Stimulated activated CD4-positive, alpha-beta T cell treated with anti-CD3 and anti-CD28 coated beads, Interleukin-12 subunit alpha, Interleukin-12 subunit beta, amount 100 ng/mL, for 48 hours (primary cell): Measurements from ENCODE around the gene MYO18A.

Source experiments
- DNase-seq, 3 donors: peaks; one replicate each; pipeline ENCODE4 v3.0.0-alpha.2; 2020; ENCODE audit warnings: low read depth in 2 of 3, low spot score in 1 of 3

Gene MYO18A

DNA sequence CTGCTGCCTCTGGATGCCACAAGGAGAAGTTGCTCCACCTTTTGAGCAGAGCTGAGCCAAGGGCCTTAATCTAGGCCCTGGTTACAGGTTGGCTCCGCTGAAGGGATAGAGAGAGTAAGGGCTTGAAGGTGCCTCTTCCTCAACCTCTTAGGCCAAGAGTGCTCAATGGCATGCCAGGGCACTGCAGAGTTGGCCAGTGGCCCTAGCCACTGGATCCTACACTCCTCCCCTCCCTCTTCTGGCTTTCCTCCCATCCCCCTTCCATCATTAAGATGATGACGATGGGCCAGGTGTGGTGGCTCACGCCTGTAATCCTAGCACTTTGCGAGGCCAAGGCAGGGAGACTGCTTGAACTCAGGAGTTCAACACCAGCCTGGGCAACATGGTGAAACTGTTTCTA lies 50.5 kb downstream of the MYO18A start:
- DNase-seq: no peak

DNA sequence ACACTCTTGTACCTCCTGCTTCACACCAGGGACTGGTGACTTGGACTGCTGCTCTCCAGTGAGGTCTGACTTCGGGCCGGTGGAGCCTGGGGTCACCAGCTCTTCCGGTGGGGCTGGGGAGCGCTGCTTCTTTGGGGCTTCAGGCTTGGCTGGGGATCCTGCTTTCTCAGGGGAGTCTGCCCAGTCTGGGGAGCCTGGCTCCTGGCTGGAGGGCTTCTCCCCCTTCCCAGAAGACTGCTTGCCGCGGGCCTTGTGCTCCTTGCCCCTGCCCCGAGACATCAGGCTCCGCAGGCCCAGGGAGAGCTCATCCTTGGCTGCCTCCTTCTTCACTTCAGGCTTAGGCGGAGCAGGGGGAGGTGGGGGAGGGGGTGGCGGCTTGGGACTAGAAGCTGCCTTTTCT lies 52.4 kb downstream of the MYO18A start:
- no peak for DNase-seq

DNA sequence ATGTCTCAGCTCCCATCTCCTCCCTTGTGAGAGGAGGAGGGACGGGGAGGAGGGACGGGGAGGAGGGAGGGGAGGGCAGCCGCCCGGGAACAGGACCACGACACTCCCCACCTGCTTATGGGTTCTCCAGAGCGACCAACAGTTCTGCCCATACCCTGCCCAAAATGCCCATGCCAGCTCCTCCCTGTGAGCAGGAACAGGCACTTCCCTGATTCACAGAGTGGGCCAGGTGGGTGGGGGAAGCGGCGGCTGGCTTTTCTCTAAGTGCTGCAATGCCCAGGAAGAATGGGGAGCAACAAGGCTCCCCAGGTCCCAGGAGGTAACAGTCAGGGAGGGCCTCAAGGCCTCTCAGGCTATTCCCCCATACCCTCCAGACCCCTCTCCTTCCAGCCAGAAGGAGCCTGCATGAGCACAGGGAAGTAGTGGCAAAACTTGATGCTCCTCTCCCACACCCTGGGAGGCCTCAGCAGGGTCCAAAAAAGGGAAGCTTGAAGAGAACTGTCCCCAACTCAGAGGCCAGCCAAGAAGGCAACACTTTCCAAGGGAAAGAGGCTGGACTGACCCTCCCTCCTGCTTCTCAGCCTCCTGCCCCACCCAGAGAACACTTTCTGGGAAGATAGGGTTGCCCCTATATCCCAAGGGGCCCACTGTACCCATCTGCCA lies 53.8 kb downstream of the MYO18A start:
- DNase-seq: no peak

DNA sequence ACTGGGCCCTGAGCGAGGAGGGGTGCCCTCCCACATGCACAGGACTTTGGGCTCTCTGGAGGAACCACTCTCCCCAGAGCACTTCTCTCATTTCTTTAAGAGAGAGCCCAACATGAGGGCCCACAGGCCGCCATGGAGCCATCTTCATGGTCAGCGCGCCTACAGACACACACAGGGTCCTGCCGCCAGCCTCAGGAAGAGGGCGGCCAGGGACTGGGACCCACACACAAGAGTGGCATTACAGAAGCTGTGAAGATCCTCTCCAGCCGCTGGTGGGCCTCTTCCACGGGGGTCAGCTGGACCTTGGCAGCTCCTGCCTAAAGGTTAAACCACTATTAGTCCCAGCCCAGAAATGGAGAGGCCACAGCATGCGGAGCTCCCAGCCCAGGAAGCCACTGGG lies 54.5 kb downstream of the MYO18A start:
- no peak for DNase-seq

DNA sequence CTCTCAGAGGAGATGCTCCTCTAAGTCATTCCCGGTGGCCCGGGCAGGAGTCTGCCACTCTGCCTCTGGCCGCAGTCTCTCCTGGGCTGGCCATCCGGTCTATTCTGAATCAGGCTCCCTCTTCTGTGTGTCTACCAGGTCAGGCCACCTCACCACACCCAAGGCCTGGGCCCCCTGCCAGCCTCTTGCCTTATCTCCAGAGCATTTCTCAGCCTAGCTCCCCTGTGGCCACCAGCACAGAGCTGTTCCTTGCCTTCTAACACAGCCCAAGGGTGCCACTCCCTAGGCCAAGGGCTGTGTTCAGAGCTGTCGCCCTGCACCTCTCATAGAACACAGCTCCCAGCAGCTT lies 55.3 kb downstream of the MYO18A start:
- no peak for DNase-seq

DNA sequence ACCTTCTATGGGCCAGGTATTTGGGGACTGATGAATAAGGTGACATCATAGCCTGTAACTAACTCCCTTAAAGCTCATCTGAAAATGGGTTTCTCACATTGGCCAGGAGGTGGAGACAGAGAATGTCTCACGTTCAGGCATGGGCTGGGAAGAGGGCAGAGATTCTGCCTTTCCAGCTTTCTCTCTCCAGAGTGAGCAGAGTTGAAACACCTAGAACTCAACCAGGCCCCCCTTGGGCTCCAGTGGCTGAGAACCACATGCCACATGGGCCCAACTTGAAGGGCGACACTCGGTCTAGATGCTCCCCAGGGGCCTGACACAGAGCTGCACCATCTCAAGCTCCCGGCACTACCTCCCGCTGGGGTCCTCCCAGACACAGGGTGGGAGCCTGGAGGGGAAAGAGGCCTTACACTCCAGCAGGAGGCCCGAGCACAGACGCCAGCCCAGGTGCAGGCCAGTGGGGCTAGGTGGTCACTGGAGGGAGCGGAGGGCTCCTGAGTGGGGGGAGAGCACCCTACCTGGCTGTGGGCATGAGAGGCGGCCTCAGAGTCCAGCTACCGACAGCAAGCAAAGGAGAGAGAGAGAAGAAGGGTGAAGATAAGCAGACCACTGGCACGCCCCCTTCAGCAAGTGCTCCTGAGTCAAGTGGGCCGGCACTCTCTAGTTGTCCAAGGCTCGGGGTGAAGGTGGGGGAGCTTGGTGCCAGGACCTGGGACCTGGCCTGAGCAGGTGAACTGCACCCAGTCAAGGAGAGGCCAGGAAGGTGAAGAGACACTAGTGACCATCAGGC lies 55.9 kb downstream of the MYO18A start:
- DNase-seq: no peak

DNA sequence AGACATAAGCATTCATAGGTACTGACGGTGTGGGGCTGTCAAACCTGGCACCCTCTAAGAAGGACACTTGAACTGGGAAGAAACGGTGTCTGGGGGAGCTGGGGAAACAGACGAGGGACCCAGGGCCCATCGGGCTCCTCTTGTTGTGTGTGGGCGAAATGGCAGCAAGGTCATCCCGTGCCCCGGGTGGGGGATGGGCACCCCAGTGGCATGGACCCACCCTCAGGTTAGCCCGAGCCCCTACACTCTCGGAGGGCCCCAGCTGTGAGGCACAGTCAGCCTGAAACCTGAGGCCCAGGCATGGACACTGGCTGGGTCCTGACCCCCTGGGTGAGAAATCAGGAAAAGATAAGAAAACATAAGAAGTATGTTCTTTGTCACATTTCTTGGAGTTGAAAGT lies 57.1 kb downstream of the MYO18A start:
- DNase-seq: no peak

DNA sequence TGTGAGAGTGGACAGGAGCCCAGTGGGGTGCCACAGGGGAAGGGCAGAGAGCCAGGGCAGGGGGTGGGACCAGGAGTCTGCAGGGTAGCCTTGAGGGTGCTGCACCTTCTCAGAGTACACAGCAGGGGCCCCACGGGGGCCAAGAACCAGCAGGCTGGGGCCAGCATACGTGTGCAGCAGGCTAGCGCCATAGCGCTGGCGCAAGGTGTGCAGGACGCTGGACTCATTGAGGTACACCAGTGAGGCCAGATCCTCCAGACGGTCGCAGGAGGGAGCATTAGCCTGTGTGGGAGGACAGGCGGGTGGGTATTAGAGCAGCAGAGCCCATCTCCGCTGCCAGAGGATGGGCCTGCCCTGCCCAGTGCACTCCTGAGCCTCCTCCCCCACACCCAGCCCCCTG lies 58.8 kb downstream of the MYO18A start:
- DNase-seq: no peak

DNA sequence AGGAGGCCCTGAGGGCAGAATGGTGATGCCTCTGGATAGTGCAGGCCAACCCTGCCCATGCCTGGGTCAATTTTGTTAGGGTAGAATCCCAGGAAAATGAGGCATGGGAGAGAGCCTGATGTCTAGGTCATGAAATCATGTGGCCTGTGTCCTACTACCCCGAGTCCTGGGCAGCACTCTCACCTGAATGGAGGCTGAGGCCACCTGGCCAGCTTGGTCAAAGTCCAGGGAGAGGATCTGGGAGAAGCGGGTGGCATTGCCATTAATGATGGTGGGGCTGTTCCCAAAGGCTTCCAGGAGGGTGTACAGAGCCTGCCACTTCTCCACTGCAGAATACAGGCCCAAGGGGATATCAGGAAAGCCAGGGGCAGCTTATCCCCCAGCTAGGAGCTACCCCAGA lies 59.8 kb downstream of the MYO18A start:
- no peak for DNase-seq

DNA sequence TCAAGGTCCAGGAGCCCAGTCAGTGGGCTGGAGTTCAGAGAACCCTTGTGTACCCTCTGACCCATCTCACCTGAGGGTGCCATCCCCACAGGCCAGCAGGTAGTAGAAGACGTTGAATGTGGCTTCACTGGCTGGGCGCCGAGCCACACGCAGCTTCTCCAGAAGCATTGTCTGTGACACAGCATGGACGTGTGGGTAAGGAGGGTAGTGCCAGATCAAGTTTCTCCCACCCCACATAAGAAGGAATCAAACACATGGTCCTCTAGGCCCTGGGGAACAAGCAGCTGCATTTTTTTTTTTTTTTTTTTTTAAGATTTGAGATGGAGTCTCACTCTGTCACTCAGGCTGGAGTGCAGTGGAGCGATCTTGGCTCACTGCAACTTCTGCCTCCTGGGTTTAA lies 60.9 kb downstream of the MYO18A start:
- DNase-seq: no peak

DNA sequence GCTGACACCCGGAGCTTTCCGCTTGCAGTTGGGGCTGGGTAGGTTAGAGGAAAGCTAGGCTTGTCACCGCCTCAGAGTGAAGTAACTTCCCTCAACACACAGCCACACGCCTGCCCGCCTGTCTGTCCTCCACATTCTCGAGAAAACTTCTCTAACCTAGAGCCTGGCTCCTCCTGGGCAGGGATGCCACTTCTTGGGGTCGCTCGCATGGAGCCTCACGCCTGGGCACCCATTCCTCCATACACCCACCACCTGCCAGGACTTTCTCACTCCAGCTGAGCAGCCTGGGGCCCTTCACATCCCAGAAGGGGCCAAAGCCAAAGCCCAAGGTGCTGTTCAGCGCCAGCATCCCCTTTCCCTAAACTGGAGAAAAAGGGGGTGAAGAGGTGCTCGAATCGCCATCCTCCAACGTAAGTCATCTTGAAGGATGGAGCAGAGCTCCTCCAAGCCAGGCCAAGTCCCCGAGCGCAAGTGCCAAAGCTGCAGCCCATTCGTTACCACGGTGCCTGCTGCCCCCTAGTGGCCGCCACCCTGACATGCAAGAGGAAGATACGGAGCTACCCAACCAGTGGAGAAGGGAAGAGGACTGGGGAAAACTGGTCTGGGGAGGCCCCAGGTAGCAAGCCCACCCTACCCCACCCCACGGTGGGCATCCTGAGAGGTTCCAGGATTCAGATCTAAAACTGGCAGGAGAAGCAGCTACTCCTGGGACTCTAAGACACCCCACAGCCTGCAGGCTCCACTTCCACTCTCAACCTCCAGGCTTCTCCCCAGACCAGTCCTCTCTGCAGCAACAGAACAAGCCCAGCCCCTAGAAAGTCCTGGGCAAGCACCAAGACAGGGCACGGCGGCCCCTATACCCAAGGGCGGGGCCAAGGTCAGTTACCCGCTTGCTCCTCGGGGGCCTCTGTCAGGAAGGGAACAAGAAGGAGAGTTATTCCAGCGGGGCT lies 63.1 kb downstream of the MYO18A start:
- peak; percentile 67 to 79 (median 71) for DNase-seq

DNA sequence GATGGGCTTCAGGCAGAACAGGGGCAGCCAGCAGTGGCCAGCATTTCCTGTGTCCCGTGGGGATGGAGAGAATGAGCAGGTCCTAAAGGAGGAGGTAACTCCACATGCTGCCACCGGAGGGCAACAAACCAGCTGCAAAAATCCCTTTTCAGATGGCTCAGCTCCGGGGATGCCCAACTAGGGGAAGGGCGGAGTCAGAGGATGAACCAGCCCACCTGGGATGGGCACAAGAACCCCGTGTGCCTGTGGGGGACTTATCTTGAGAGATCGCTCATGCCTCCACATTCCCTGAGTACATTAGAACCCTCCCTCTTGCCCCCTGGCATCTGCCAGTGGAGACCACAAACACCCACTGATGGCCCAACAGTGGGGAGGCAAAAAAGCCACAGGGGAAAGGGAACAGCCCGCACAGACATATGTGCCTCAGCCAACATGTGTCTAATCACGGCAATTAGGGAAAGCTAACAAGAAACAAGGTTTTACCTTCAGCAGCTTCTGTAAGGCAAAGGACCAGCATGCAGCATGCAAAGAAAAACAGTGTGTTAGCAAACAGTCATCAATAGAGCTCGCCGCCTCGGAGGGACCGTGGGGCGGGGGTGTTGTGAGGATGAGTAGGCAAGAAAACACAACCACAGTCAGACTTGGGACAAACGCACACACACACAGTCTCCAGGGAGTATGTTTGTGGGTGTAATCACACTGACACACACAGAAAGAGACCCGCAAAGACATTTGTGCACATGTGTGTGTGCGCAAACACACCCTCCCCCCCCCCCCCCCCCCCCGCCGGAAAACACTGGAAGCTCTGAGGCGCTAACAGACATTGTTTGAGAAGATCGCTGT lies 64.0 kb downstream of the MYO18A start:
- peak; percentile 32 to 37 (median 34) for DNase-seq

DNA sequence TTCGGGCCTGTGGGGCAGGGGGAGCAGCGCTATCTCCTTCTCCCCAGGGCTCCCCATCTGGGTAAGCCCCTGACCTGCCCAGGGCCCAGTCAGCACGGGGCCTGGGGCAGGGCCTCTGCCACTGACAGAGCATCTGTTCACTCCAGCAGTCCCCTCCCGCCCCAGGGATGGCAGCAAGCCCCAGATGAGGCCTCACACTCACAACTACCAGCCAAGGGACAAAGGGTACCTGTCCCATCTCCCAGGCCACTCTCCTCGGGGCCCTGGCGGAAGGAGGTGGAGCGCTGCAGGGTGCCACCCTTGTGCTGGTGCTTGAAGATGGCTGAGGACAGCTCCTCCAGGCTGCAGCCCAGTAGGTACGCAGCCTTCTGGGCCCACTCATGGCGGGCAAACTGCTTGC lies 64.8 kb downstream of the MYO18A start:
- no peak for DNase-seq

DNA sequence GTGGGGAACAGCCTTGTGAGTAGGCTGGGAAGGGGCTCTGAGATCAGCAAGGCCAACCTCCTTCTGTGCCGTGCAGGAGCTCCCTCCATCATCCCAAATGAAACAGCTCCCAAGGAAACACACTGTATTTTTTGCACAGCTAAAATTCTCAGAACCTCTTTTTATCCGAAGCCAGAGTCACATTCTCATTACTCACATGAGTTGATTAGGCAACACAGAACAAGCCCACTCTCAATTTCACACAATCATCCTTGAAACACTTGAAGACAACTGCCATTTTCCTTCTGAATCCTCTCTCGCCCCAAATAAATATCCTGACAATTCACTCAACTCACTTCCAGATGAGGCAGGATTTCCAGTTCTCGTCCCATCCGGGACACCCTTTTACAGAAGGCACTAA lies 66.1 kb downstream of the MYO18A start:
- DNase-seq: no peak

DNA sequence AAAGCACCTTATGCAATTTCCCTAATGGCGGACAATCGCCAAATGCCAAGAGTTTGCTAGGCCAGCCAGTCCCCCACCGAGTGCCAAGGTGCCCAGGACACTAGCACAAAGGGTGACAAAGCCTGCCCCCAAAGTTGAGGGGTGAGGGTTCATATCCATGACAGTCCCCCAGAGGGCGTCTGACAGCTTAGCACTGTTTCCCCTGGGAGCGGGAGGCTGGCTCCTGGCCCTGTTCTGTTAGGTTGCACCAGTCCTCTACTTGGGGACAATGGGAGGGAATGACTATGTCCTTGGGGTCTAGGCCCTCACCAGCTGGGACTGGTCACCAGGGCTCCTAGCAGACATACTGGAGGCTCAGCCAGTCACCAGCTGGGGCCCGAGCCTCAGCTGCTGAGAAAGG lies 66.9 kb downstream of the MYO18A start:
- no peak for DNase-seq

DNA sequence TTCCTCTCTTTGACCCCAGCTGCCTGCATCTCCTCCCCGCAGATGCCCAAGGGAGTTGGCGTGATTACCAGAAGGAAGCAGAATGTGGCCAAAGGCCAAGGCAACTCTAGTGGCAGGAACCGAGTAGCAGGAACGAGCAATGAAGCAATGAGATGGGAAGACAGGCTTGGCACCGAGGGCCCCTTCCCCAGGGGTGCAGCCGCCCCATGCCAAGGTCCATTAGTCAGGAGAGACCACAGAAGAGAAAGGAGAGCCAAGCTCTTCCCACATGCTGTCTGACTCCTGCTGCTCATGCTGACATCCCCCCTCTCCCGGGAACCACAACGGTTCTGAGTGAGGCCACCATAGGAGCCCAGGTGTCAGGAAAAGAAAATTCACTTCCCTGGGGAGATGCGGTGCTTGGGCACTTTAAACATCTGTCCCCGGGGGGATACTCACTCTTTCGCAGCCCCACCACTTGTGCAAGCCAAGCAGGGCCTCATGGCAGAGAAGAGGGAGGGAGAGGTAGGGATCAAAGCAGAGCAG lies 67.4 kb downstream of the MYO18A start:
- DNase-seq: no peak

DNA sequence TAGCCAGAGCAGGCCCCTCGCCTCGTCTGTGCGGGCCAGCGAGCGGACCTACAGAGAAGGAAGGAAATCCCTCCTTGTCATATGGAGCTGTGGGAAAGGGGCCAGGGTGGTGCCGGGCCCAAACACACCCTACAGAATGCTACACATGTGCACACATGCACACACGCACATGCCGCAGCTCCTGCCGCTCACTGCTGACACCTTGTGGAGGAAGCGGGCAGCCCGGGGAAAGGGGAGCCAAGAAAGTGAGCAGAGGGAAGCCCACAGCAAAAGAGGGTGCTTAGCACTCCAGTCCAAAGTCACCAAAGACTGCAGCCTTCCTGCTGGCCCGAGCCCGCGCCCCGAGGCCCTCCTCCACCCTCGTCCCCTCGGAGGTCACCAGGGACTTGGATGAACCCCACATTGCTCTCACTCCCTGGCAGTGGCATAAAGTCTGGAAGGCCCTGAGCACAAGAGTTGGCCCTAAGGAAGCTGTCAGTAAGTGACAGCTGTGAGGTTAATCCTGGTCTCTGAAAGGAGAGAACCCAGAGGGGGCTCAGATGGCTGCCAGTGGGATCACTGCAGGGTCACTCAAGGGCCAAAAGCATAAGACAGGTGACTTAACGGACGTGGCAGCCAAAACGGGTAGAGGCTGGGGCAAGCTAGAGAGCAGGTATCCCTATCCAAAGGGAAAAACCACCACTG lies 68.2 kb downstream of the MYO18A start:
- DNase-seq: peak; percentile 65 to 76 (median 70)

DNA sequence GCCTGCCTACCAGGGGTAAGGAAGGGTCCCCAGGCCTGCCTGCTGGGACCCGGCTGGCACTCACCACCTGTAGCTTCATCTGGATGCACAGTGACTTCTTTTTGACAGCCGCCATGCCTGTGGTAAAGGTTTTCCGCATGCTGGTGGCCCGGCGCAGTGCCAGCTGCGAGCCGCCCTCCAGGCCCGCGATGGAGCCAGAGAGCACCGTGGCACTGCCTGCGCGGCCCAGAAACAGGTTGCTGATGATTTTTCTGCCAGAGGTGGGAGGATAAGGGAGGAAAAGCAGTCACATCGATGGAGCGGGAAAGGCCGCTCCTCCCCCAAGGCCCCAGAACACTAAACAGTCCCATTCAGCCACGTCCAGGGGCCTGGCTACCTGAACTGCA lies 69.8 kb downstream of the MYO18A start:
- DNase-seq: no peak

DNA sequence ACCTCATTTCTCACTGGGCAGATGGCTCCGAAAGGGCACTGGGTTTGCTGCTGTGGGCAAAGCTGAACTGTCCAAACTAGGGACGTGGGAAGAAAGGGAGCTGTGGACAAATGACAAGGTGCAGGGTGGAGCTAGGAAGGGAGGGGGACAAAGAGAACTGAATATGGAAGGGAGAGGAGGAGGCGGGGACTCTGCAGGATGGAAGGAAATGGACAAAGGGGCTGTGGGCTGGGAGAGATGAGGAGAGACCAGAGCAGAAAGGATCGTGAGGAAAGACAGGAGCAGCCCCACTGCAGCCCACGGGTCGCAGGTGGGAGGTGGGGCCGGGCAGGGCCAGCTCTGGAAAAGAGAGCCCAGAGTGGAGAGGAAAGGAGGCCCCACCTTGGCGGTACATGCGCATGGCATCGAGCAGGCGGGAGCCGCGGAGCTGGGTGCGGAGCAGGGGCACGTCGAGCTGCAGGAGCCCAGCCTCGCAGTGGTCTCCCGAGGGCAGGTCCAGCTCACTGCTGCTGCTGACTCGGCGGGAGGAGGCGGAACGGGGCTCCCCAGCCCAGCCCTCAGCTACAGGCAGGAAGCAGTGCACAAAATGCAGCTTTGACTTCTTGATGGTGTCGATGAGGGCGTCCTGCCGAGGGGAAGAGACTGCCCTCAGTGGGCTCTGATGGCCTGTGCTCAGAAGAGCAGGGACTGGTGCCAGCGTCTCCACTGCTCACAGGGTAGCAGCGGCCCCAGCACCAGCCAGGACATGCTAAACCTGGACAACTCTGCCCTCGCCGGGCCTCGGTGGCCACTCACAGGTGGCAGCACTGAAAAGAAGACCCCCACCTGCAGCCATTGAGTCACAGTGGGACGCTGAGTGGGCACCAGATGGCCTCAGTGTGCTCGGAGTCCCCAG lies 70.5 kb downstream of the MYO18A start:
- no peak for DNase-seq
